Esophagus mucosa (tissue), 1 donor: ENCODE results near the gene HIPK2. TPM values are rescaled to one million over a fixed set of nuclear protein-coding genes. Genes with fewer than 3 reads are reported as not detected.
"Not testable (repeated sequence)": the region's sequence is repeated elsewhere in the genome, so short reads cannot be mapped to it uniquely, and the experiment has no call there.

Experiments used
- ATAC-seq: fragments of 200-7000 bp; cut with Tn5 transposase; one replicate; pipeline ENCODE4 v1.9.1; 2020
- total RNA-seq: library from RNA; stranded (reverse); gene quantifications from one replicate; pipeline ENCODE4 v1.2.4, GENCODE V29; 2023
- donor health status: DM: yes; HTN: yes; CAD: no.

The HIPK2 gene
- total RNA-seq, 1 donor from 2014 or later = 39.5 TPM

DNA sequence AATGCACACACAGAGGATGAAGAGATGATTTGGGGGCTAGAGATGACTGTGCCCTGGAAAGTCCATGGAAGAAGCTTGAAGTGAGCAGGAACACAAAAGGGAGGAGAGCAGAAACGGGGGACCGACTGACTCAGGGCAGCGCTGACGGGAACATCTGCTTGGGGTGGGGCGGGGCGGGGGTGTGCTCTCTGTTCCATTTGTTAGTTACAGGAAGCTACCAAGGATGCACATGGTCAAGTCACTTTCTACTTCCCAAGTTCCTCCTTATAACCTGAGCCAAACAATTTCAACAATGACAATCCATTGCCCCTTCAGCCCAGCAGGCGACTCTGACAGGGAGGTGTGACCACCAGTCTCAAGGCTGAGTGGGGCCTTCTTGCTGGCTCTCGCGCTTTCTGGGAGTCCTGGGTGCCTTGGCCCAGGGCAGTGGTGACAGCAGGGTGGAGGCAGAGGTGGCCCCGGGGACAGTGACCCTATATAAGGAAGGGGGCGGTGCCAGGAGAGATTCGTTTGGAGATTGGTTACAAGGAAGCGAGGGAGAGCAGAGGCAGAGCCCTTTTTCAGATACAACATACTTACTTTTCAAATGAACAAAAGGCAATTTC lies 214.7 kb downstream of the HIPK2 start:
- ATAC-seq = no peak

DNA sequence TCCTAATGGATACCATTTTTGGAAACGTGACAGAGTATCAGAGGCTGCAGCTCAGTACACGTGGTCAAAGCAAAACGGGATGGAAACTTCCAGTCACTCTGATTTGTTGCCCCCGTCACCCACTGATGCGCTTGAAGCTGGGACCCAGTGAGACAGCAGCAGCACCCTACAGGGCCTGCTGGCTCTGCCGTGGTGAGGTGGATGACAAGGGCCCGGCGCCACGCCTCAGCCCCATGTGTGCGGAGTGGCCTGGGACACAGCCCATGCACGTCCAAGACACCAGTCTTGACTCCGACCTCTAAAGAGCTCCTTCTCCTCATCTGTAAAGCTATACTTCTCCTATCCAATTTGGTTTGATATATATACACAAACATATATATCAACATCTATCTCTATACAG lies 215.3 kb downstream of the HIPK2 start:
- ATAC-seq = no peak

DNA sequence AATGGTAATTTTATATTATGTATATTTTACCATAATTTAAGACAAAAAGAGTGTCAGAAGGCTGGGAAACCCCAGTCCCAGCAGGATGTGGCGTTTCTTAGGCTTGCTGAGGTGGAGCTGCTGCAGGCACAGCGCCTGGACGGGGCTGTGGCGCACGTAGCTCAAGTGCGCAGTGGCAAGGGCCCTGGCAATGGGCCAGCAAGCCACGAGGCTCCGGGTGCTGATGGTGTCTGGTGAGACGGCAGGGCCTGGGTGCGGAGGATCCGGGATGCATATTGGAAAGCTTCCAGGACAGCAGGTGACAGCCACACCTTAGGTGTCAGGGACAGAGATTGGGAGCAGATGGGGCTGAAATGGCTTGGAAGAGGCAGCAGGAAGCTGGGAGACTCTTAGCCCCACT lies 217.1 kb downstream of the HIPK2 start:
- ATAC-seq = no peak

DNA sequence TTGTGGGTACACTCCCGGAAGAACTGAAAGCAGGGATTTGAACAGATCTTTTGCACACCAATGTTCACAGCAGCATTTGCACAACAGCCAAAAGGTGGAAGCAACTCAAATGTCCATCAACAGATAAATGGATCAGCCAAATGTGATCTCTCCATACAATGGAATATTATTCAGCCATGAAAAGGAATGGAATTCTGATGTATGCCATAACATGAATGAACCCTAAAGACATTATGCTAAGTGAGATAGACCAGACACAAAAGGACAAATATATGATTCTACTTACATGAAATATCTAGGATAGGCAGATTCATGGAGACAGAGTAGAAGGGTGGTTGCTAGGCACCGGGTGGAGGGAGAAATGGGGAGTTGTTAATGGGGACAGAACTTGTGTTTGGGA lies 217.6 kb downstream of the HIPK2 start:
- ATAC-seq = no peak

DNA sequence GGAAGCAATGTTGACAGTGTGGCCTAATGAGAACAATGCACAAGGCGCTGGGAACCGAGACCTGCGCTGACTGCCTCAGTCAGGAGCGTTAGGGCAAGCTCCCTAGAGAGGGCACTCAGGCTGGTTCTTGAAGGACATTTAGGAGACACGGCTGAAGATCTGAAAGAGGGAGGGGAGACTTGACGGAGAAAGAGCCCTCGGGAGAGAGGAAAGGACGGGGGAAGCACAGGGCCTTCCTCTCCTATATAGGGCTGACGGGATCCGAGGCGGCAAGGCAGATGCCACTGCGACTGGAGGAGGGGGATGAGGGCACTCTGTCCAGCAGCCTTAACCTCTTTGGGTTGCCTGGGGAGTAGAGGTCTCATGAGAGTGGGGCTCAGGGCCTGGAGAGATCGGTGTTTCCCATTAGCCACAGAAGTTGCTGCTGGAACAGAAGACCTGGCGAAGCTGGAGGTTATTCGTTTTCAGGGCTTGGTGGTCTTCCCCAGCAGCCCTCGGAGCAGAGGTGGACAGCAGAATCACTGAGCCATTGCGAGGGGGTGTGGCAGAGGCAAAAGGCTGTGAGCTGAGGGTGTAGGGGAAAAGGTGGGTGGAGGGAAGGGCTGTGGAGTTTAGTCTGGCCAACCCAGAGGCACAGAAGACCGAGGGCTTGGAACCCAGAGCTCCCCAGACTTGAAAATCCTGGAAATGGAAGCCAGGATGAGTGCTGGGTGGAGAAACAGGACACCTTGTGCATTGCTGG lies 218.3 kb downstream of the HIPK2 start:
- ATAC-seq = peak; percentile 17

DNA sequence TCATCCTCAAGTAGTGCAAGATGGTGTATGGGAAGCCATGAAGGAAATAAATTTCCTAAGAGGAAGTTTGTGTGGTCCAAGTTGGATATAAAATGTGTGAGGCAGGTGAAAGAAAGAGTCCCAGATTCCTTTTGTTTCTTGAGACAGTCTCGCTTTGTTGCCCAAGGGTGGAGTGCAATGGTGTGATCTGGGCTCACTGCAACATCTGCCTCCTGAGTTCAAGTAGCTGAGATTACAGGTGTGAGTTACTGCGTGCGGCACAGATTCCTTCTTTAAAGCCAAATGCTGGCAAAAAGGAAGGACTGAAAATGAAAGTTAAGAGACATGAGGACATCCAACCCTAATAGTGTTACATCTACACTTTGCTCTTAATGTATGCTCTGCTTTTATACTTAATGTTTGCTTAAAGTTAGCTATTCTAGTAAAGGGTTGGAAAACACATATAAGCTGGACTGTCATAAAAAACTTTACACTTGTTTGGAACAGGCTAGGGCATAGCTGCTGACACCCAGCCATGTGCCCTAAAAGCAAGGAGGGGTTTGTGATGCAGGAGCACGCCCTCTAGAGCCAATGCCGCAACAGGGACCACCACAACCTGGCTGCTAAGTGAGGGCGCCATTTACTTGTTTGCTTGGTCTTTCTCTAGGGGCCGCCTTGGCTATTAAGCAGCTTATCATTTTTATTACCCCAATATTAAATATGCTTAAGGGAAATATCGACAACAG lies 219.8 kb downstream of the HIPK2 start:
- no peak for ATAC-seq

DNA sequence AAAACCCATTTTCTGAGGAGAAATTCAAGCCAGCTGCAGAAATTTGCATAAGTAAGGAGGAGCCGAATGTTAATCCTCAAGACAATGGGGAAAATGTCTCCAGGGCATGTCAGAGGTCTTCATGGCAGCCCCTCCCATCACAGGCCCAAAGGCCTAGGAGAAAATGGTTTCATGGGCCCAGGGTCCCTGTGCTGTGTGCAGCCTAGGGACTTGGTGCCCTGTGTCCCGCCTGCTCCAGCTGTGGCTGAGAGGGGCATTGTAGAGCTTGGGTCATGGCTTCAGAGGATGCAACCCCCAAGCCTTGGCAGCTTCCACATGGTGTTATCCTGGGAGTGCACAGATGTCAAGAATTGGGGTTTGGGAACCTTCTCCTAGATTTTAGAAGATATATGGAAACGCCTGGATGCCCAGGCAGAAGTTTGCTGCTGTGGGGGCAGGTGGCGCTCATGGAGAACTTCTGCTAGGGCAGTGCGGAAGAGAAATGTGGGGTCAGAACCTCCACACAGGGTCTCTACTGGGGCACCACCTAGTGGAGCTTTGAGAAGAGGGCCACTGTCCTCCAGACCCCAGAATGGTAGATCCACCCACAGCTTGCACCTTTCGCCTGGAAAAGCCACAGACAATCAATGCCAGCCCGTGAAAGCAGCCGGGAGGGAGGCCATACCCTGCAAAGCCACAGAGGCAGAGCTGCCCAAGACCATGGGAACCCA lies 223.7 kb downstream of the HIPK2 start:
- ATAC-seq = not testable (repeated sequence)

DNA sequence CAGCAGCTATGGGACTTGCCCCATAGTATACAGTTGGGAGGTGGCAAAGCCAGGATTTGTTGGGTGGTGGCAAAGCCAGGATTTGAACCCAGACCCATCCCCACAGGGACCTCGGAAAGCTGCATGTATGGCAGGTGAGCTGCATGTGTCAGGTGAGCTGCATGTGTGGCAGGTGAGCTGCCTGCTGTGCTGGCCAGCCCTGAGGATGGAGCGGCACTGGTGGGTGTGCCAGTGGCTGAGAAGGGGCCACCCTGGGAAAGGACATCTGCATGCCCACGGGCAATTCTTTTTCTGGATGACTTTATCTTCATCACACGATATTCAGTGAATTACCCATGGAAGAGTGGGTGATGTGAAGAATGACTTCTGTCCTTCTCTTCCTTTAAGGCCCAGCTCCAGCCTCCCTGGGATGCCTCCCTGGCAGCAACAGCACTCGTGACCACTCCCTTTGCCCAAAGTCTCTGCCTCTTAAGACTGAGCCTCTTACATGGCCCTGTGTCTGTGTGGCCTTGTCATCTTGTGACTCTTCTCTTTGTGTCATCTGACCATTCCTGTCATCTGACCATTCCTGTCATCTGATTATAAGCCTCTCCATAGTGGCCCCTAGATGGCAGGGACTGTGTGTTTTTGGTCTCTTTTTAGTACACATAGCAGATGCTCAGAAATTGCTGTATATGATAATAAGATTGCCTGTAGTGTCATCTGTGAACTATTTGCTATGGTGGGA lies 229.3 kb downstream of the HIPK2 start:
- ATAC-seq = no peak

DNA sequence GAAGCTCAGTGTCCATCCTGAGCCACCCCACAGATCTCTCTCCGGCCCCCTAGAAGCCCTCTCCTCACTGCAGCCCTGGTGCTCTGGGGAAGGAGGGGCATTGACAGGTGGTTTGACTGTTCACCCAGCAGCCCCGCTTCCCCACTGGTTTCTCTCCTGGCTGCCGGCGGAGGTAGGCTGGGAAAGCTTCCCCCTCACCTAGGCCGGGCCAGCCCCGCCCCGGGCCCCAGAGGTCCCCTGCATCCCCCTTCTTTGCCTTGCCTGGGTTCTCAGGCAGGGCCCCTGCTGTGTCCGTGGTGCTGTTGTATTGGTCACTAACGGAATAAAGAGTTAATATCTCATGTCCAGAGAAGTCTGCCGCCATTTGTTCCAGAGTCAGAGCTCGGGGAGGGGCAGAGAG lies 233.2 kb downstream of the HIPK2 start:
- no peak for ATAC-seq

DNA sequence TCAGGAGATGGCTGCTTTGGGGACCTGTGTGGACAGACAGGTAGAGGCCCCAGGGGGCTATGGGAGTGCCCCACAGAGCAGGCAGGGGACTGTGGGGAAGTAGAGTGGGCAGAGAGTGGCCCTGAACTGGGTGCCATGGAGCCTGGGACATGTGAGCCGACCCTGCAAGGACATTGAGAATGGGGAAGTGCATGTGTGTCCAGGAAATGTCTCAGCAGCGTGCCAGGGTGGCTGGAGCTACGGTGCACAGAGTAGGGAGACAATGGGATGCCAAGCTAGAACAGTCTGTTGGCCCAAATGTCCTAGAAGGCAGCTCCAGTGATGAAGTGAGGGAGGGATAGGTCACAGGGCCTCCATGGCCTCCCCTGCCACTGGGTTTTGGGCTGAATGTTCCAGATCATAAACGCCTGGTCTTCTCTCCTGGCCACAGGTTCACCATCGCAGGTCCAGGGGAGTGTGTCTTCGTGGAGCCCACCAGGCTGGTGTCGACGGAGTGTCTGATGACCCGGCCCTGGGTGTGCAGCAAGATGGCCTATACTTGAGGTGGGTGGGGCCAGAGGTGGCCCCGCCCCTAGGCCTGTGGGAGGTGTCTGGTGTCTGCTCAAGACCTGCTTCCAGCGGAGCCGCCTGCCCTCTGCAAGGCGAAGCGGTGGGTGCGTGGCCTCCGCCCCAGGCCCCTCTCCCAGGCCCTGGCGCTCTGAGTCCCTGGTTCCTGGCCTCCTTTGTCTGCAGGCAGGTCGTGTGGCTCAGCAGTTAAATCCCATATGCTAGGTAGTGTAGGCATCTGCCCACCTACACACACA lies 233.8 kb downstream of the HIPK2 start:
- ATAC-seq = peak; percentile 15

DNA sequence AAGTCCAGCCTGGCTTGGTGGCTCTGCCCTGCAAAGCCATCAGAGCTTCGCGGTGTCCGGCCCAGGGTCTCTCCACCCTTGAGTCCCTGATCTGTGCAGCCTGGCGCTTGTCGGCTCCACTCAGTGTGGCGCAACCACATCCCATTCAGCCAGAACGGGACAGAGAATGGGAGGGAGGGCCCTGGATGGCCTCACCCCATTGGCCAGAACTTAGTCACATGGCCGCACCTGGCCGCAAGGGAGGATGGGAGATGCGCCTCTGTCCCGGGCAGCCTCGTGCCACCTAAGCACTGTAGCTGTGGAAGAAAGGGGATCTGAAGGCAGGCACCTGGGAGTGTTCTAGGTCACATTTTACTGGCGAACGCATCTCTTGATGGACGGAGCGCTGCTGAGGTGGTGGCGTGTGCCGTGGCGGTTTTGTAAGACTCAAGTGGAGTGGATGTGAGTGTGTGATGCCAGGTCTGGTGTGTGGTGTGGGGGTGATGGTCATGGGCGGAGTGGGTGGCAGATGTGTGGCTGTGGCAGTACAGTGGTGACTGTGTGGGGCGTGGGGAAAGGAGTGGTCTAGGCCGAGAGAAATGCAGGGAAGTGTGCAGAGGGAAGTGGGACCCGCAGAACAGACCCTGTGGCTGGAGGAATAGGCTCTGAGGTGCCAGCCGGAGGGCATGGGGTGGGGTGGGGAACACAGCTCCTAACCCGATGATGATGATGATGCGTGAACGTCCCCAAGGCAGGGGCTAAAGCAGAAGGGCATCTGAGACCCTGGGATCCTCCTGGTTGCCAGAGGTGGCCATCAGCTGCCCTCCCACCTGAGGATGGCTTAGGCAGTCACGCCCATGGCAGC lies 235.3 kb downstream of the HIPK2 start:
- ATAC-seq = no peak

DNA sequence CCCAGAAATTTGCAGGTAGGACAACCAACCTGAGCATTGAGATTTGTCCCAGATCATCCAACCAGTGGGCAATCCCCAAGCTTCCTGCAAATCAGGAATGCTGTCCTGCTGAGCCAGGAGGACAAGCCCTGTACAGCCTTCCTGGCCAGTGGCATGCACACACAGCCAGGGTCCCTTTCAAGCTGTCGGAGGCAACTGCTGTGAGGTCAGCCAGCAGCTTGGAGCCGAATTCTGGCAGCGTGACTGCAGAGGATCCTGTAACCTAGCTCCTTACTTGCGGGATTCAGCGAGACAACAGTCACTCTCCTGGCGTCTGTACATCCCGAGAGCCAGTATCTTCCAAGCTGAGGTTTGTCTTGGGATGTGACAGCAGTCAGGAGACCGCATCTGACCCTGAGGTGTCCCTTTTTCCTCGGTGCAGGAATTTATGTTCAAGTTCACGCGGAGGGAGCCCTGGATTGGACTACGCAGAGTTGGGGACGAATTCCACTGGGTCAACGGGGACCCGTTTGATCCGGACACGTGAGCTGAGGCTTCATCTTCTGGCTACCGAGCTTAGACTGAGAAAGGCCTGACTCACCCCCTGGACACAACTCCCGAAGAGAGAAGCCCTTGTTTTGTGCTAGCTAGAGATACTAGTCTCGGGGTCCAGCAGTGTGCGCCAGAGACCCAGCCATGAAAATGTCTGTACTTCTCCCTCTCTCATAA lies 236.0 kb downstream of the HIPK2 start:
- ATAC-seq = no peak

DNA sequence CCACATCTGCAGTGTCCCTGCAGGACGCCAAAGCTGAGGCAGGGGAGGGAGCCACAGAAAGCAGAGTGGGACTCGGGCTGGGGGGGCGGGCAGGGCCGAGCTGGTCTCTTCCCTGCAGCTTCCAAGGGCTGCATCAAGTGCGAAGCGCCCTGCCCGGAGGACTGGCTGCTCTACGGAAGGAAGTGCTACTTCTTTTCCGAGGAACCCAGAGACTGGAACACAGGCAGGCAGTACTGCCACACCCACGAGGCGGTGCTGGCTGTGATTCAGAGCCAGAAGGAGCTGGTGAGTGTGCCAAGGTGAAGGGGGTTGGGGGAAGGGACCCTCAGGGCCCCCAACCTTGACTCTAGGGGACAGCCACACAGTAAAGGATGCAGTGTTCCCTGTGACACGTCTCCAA lies 237.6 kb downstream of the HIPK2 start:
- ATAC-seq = no peak

DNA sequence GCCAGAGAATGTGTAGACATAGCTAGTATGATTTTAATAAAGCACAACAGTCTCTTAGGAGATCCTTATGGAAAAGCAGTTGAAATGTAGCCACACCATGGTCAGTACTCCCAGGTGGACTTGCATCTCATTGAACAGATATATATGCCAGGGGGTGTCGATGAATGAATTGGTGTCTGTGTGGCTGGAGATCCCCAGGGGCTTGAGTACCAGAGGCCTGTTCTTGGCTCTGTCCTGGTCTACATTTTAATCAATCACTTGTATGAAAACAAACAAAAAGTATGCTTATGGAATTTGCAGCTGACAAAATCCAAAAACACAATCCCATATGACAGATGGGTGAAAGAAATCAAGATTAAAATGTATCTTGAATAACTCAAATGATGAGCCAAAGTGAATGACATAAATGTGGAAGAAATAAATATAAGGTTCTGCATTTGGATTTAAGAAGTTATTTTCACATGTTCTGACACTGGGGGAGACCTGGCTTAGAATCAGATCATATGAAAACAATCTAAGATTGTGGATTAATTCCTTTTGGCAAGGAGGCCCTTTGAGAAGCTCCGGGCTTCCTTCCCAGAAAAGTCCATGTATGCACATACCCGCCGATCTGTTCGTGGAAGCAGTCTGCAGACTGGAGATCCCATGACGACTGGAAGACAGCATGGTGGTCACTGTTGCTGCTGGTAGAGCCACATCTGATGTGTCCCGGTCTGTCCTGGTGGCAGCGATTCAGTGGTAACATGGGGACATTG lies 238.7 kb downstream of the HIPK2 start:
- no peak for ATAC-seq

DNA sequence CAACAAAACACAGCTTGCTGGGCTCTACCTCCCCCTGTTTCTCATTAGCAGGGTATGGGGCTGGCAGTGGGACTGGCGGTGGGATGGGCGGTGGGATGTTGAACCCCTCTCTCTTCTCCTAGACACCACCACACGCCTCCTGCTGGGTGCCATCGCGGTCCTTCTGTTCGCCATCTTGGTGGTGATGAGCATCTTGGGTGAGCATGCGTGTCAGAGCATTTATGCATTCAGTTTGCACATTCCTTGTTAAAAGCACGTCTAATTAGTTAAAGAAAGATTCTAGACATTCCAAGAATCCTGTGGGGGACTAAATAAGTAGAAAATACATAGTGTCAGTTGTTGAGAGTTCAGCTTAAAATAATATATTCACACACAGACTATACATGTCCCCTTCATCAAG lies 241.6 kb downstream of the HIPK2 start:
- ATAC-seq = no peak

DNA sequence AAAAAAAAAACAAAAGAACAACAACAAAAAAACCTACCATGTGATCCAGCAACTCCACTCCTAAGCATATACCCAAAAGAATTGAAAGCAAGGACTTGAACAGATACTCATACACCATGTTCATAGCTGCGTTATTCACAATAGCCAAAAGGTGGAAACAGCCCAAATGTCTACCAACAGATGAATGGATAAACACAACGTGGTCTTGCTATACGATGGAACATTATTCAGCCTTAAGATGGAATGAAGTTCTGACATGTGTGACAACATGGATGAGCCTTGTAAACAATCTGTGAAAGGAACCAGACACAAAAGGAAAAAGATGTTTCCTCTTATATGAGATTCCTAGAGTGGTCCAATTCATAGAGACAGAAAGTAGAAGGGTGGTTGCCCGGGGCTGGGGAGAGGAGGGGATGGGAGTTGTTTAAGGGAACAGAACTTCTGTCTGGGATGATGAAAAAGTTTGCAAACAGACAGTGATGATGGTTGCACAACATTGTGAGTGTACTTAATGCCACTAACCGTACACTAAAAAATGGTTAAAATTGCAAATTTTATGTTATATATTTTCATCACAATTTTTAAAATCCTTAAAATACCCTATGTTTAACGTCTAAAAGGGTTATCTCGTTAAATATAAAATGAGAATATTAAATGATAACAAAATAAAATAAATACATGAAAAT lies 242.7 kb downstream of the HIPK2 start:
- ATAC-seq = no peak

DNA sequence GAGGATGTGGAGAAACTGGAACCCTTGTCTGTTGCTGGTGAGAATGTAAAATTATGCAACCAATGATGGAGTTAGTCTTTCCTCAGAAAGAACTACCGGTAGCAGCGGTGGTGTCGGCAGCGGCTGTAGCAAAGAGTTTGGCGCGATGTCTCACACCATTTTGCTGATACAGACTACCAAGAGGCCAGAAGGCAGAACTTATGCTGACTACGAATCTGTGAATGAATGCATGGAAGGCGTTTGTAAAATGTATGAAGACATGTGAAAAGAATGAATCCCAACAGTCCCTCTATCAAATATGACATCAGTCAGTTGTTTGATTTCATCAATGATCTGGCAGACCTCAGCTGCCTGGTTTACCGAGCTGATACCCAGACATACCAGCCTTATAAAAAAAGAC lies 243.7 kb downstream of the HIPK2 start:
- ATAC-seq = no peak

DNA sequence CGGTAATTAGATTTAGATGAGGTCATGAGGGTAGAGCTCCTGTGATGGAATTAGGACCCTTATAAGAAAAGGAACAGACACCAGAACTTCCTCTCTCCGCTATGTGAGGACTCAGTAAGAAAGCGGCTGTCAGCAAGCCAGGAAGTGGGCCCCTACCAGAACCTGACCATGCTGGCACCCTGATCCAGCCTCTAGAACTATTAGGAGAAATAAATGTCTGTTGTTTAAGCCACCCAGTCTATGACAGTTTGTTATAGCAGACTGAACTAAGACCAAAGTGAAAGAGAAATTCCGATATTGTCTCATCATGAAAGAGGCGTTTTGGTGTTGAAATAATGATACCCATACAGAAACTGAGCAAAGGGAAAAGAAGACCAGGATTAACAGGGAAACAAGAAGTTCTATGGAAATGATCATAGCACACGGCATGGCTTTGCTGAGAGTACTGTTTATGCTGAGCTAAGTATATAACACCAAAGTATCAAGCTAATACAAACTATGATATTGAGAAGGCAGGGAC lies 245.1 kb downstream of the HIPK2 start:
- ATAC-seq = no peak
